GM19193 (cell line): ENCODE measurements around the gene FAM111A.

Experiments
- POLR2A ChIP-seq: IDR thresholded peaks from 4 replicates; pipeline ENCODE4 v1.6.1; 2011; ENCODE audit not compliant: insufficient read depth, insufficient read length; ENCODE audit errors: extremely low read depth

FAM111A gene

DNA sequence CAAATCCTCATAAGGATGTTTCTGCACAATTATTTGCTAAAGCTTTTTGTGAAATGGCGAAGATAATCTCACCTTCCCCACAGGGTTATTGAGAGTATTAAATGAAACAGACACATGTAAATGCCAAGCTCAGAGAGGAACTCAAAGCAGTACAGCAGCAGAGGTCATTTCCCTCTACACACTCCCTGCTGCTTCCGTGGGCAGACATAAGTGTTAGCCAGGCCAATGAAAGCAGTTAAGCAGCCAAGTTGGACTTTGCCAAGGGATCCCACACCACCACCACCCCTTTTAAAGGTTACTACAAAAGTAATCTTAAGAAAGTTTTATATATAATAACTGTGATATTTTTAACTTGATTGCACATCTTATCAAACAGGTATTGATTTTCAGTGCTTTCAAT, 4.0 kb upstream of the FAM111A start:
- TF ChIP-seq POLR2A = no peak

DNA sequence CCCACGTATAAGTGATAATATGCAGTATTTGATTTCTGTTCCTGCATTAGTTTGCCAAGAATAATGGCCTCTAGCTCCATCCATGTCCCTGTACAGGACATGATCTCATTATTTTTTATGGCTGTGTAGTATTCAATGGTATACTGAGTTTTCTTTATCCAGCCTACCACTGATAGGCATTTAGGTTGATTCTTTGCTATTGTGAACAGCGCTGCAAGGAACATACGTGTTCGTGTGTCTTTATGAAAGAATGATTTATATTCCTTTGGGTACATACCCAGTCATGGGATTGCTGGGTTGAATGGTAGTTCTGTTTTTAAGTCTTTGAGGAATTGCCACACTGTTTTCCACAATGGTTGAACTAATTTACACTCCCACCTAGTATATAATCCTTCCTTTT, 1.5 kb upstream of the FAM111A start:
- TF ChIP-seq POLR2A = no peak

DNA sequence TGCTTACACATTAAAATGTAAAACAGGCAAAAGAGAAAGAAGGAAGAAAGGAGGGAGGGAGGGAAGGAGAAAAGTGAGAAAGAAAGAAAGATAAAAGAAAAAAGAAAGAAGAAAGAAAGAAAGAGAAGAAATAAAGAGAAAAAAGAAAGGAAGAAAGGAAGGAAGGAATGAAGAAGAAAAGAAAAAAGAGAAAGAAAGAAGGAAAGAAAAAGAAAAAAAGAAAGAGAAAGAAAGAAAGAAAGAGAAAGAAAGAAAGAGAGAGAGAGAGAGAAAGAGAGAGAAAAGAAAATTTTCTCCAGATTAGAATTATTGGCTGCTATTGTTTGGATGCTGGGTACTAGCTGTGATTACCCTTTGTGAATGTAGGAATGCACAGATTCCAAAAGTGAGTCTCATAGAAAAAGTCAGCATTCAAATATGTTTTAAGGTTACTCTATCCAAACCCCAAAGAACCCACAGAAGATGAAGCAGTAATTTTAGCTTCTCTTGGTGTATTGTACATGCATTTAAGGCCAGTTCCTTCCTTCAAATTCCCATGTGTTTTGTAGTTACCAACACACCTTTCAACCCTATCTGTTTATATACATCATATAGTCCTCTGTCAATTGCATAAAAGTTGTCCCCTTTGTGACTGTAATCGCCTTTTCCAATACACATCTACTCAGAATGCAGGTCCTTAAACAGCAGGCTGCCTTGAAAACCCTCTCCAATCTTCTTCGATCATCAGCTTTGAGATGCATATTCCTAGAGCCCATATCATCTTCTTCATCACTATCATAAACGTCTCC, 789 bp upstream of the FAM111A start:
- TF ChIP-seq POLR2A = no peak

DNA sequence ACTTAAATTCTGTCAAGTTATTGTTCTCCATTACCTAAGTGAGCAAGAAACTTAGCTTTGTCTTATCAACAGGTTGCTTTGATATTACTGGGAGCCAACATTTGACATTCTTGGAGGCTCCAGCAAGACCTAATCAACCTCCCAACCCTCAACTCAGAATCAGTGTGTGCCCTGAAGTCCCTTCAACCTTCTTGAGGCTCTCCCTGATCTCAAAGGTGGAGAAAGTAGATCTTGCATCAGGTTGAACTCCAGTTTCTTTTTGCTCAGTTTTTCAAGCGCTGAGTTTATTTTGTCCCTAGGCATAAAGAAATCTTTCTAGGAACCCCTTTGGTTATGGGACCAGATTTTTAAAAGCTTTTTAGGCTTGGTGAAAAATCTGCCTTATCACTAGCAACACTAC, 1.4 kb downstream of the FAM111A start:
- no peak for TF ChIP-seq POLR2A

GRCh38 chr11:59144579-59145345, 2.1 kb downstream of the FAM111A start:
- peak; percentile 78 for TF ChIP-seq POLR2A

GRCh38 chr11:59145534-59145933, 2.9 kb downstream of the FAM111A start:
- TF ChIP-seq POLR2A = no peak

GRCh38 chr11:59151761-59152160, 9.1 kb downstream of the FAM111A start:
- TF ChIP-seq POLR2A = no peak

GRCh38 chr11:59152312-59152951, 9.8 kb downstream of the FAM111A start:
- no peak for TF ChIP-seq POLR2A

DNA sequence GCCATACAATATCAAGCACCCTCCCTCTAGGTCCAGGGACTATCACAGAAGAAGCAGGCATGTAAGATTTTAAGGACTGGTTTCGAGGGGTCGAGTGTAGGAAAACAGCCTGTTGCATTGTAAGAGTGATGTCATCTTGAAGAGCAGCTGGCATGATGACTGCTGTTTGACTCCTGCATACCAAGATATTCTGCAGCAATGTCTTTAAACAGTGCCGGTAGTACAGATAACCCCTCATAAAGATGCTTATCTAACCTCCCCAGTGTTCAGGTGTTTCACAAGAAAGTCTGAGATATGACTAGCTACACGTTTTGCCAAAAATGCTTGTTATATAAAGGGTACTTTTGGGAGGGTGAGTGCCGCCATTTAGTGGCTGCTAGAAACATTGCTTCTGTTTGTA, 12.0 kb downstream of the FAM111A start:
- TF ChIP-seq POLR2A = no peak

GRCh38 chr11:59157433-59157832, 14.8 kb downstream of the FAM111A start:
- no peak for TF ChIP-seq POLR2A

DNA sequence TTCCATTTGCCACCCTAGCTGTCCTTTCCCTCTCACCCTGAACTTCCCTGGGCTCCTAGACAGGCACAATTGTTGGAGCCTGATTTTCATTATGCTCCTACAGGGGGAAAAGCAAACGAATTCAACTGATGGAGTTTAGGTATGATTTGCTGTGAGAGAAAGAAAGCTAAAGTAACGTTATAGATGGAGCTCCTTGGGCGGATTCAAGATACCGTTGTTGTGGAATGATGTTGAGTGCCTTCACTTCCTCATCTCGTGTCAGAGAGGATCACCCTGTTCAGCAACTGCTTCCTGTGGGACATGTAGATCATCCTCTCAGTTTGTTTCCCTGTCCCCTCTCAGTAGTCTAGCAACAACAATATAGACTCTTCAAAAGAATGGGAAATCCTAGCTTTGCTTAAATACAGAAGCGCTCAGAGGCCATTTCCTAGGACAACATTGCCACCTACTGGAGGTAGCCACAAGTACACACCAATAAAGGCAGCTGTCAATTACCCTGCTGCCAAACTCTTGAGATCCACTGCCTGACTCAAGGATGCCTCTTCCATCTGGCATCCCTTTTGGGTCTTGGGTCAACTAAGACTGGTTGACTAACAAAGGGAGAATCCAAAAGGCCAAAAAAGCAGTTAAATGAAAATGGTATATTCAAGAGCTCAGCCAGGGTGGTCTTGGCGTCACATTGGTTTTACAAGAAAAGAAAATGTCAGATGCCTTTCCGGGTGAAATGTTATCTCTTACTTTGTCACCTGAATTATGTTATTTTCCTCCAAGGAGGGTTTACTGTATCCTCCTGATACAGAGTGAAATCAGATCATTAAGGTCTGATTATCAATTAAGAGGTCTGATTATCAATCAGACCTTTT, 15.8 kb downstream of the FAM111A start:
- TF ChIP-seq POLR2A = no peak

DNA sequence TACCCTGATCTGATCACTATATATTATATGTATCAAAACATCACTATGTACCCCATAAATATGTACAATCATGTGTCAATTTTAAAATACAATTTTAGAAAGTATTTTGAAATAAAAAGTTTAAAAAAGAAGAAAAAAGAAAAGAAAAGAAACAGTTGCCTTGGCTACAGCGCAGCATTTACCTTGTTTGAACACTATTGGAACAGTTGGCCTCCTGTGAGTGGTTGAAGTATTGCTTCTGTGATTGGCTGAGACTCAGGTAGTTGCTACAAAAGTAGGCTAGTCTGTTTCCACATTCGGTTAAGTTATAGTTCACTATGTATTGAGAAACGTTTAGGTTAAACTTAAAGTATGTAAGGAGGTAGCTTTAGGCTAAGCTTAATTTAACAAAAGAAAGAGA, 21.4 kb downstream of the FAM111A start:
- TF ChIP-seq POLR2A = no peak

GRCh38 chr11:59171508-59172322, 29.1 kb downstream of the FAM111A start, which contains the start of gene DTX4:
Gene DTX4 (plus strand): TSS chr11:59172132. CDS start chr11:59172596, 464 bp downstream.
- TF ChIP-seq POLR2A = peak; percentile 10
